Limb (tissue), 2 donors: Measurements from ENCODE around the gene SIX5.

ENCODE experiments used
- DNase-seq, 2 donors: peaks; one replicate each; pipeline ENCODE4 v3.0.0-alpha.2; 2016; ENCODE audit errors: extremely low spot score in 2 of 2

Gene SIX5

GRCh38 chr19:45716359-45717130 is 52.5 kb downstream of the SIX5 start:
- DNase-seq: no peak

GRCh38 chr19:45715139-45715538 is 53.9 kb downstream of the SIX5 start:
- no peak for DNase-seq
